K562 (cell line): ENCODE results near the gene PLD3. TPM values are rescaled to one million over a fixed set of nuclear protein-coding genes. Genes with fewer than 3 reads are reported as not detected.

Experiments
- ATAC-seq: fragments of 200-7000 bp; cut with Tn5 transposase; 3 replicates; pipeline ENCODE4 v1.9.1; 2020; ENCODE audit warnings: moderate library complexity
- BruUV-seq: library from RNA; stranded (reverse); fragments of 400-500 nt; replicated peaks from 2 replicates; lab custom pipeline; 2021; lab: Mats Ljungman, UMichigan
- CTCF ChIA-PET: fragments of 300-600 bp; formaldehyde crosslinking; extraction: SDS; loops from one replicate; lab custom pipeline; 2021; ENCODE audit warnings: low intra/inter-chr PET ratio; lab: Yijun Ruan, JAX
- POLR2A ChIA-PET: fragments of 300-600, 350-650 bp; sonication (Branson Sonifier 250); formaldehyde crosslinking; extraction: SDS; loops from one replicate; lab custom pipeline; 2021; ENCODE audit warnings: antibody characterized with exemption, inconsistent platforms; lab: Yijun Ruan, JAX
- DNase-seq, 4 experiments: peaks; one replicate each; pipeline versions ENCODE4 v3.0.0 to v3.0.0-alpha.2; 2011 to 2018; ENCODE audit warnings: low spot score in 3 of 4, mixed read lengths in 3 of 4; ENCODE audit errors: extremely low read depth in 1 of 4
- FAIRE-seq: peaks from 2 replicates; lab custom pipeline; 2011; peaks lifted over from hg19 to GRCh38; lab: Jason Lieb, UNC
- H2AFZ ChIP-seq: 2 replicates; pipeline ENCODE4 v1.6.0; 2011; ENCODE audit warnings: low read depth, low read length, control low read depth, inconsistent platforms
- H3K27ac ChIP-seq: fragments of 200-600 bp; 3 replicates; pipeline ENCODE4 v1.8.0; 2011; ENCODE audit warnings: low read depth, mild to moderate bottlenecking, control low read depth, inconsistent platforms, low read length, moderate library complexity, mixed read lengths; ENCODE audit errors: extremely low read depth
- H3K27me3 ChIP-seq, 2 experiments: fragments of 300-600 bp in 1 of 2; 2 replicates in 1 of 2; 3 replicates in 1 of 2; pipeline versions ENCODE4 v1.6.0 to v1.8.0; 2011; ENCODE audit warnings: inconsistent platforms in 2 of 2, low read length in 2 of 2, mild to moderate bottlenecking in 1 of 2, mixed read lengths in 1 of 2, moderate library complexity in 1 of 2; ENCODE audit not compliant: control insufficient read depth in 2 of 2, insufficient read depth in 2 of 2
- H3K36me3 ChIP-seq: fragments of 300-600 bp; 3 replicates; pipeline ENCODE4 v1.8.0; 2011; ENCODE audit warnings: mild to moderate bottlenecking, low read length, inconsistent platforms; ENCODE audit not compliant: control insufficient read depth, insufficient read depth
- H3K4me1 ChIP-seq, 2 experiments: fragments of 200-600 bp in 1 of 2; replicated peaks in 1 of 2; 2 replicates in 1 of 2; 3 replicates in 1 of 2; pipeline versions ENCODE4 v1.5.1 to v1.8.0; 2011; ENCODE audit warnings: inconsistent platforms in 2 of 2, low read length in 2 of 2, mild to moderate bottlenecking in 1 of 2, mixed read lengths in 1 of 2, moderate library complexity in 1 of 2; ENCODE audit not compliant: control insufficient read depth in 2 of 2, insufficient read depth in 2 of 2
- H3K4me2 ChIP-seq: 2 replicates; pipeline ENCODE4 v1.6.1; 2011; ENCODE audit warnings: low read length, control low read depth, inconsistent platforms, mixed read lengths; ENCODE audit not compliant: insufficient read depth
- H3K4me3 ChIP-seq: fragments of 200-600 bp; sonication (generic), shearing (Covaris generic); 2 replicates; pipeline ENCODE4 v1.5.1; 2016; ENCODE audit warnings: control low read depth, inconsistent platforms
- H3K79me2 ChIP-seq: fragments of 200-600 bp; 3 replicates; pipeline ENCODE4 v1.8.0; 2011; ENCODE audit warnings: low read length, inconsistent platforms; ENCODE audit not compliant: control insufficient read depth, insufficient read depth
- H3K9ac ChIP-seq, 2 experiments: 2 replicates each; pipeline versions ENCODE4 v1.6.0 to v1.6.1; 2011; ENCODE audit warnings: low read depth in 2 of 2, low read length in 2 of 2, control low read depth in 1 of 2, inconsistent platforms in 1 of 2, mild to moderate bottlenecking in 1 of 2, mixed read lengths in 1 of 2; ENCODE audit not compliant: insufficient read depth in 1 of 2
- H3K9me1 ChIP-seq: one replicate; pipeline ENCODE4 v1.6.0; 2011; ENCODE audit warnings: inconsistent platforms, mild to moderate bottlenecking, low read length, moderate library complexity; ENCODE audit not compliant: control insufficient read depth, insufficient read depth
- H3K9me3 ChIP-seq: replicated peaks from 2 replicates; pipeline ENCODE4 v1.5.1; 2011; ENCODE audit warnings: low read depth, low read length, inconsistent platforms; ENCODE audit not compliant: control insufficient read depth, insufficient read depth
- H4K20me1 ChIP-seq: replicated peaks from 2 replicates; pipeline ENCODE4 v1.6.1; 2011; ENCODE audit warnings: low read length, inconsistent platforms, mixed read lengths; ENCODE audit not compliant: control insufficient read depth, insufficient read depth
- CEBPG ChIP-seq, 3 experiments: fragments of 200-800 bp in 1 of 3; sonication (Bioruptor generic) in 1 of 3; sonication (generic) in 1 of 3; formaldehyde crosslinking in 1 of 3; IDR thresholded peaks in 2 of 3; conservative IDR thresholded peaks in 1 of 3; 2 replicates each; pipeline versions ENCODE4 v1.6.1 to v1.8.0; 2016 to 2022; ENCODE audit warnings: missing compliant biosample characterization in 2 of 3, missing genetic modification characterization in 2 of 3, mild to moderate bottlenecking in 1 of 3, missing genetic modification reagents in 1 of 3
- DMBX1 ChIP-seq: fragments of 250-450 bp; sonication (Bioruptor Pico); IDR thresholded peaks from 2 replicates; pipeline ENCODE4 v1.8.0; 2022; ENCODE audit warnings: inconsistent platforms, mild to moderate bottlenecking, moderate library complexity, borderline replicate concordance
- NFIC ChIP-seq: fragments of 450-650 bp; IDR thresholded peaks from 2 replicates; pipeline ENCODE4 v1.6.1; 2017; ENCODE audit warnings: mild to moderate bottlenecking, inconsistent platforms
- WGBS: fragments of 100-300 bp; shearing (Covaris generic); methylation state at CpG from one replicate; pipeline ENCODE4 v1.1.6; 2016; ENCODE audit warnings: low coverage, mixed read lengths; ENCODE audit not compliant: insufficient coverage; ENCODE audit errors: missing lambda C conversion rate; 5-methylcytosine and 5-hydroxymethylcytosine counted together
- in situ Hi-C: fragments of 300-500 bp; cut with MboI; formaldehyde crosslinking; loops from 4 replicates; pipeline ENCODE4 v1.15.0; 2018; ENCODE audit warnings: inconsistent platforms, mixed read lengths
- intact Hi-C: fragments of 100-400 bp; cut with micrococcal nuclease; formaldehyde crosslinking; loops from 2 replicates; pipeline ENCODE4 v1.14.2; 2022
- polyA plus RNA-seq, 8 experiments: library from polyadenylated mRNA; depleted of rRNA in 4 of 8; stranded (reverse) in 5 of 8; unstranded in 3 of 8; fragments of >200 nt; fragmentation: Nextera tagmentation in 2 of 8; fragmentation: Illumina TruSeq in 1 of 8; extraction: Ambion mirVana in 2 of 8; extraction: Trizol in 1 of 8; gene quantifications; 2 replicates each; pipeline versions ENCODE4 v1.2.1 to v1.2.3, GENCODE V29; 2011 to 2014; ENCODE audit warnings: inconsistent platforms in 1 of 8, missing spikeins in 1 of 8
- total RNA-seq, 7 experiments: library from RNA; depleted of rRNA in 6 of 7; stranded (reverse); fragments of >200 nt in 6 of 7; fragmentation: Illumina TruSeq in 2 of 7; extraction: Trizol in 2 of 7; gene quantifications; 2 replicates each; pipeline versions ENCODE4 v1.2.1 to v1.2.3, GENCODE V29; 2011 to 2021; ENCODE audit warnings: low replicate concordance in 1 of 7

PLD3 gene
- total and polyA plus RNA-seq, 9 of the 15 experiments (the other 6 are each of a cell fraction or from before 2014, with no cell fraction given): 2.3 to 128 (median 72.7) TPM

GRCh38 chr19:40414542-40415535, 66.3 kb downstream of the PLD3 start:
- Histone ChIP-seq H3K9ac (peak overlapping the region in 1 of 2 experiments; percentile 59; a peak in 1 of 4 replicates), H3K4me1 (peaks cover 26 to 56% of the 10 kb centered on the region in 2 experiments), H3K27me3 (no peaks in the 10 kb centered on the region), H3K4me2 (no peak overlapping the region), H3K4me3 (no peak overlapping the region), H3K9me1 (no peaks in the 10 kb centered on the region), H3K36me3 (no peaks in the 10 kb centered on the region), H3K27ac (no peak overlapping the region), H4K20me1 (no peaks in the 10 kb centered on the region), H3K9me3 (no peaks in the 10 kb centered on the region), H2AFZ (no peak overlapping the region), H3K79me2 (no peaks in the 10 kb centered on the region)
- FAIRE-seq (no peak), ATAC-seq (no peak), DNase-seq (no peak)
- in situ Hi-C loops (no loop called here), intact Hi-C loops (no loop called here)
- TF ChIP-seq DMBX1 (no peak), CEBPG (CRISPR knock-in tag; IDR thresholded peaks at IDR 0.05) (0 out of 2 replicates have a peak, but pooled peaks have one; percentile 36), CEBPG (tag; conservative IDR thresholded peaks at IDR 0.05 in 1 of 2, IDR thresholded peaks at IDR 0.05 in 1 of 2) (no peak), NFIC (peak; percentile 35; the same call in 1 of the 2 replicates)
- BruUV-seq: no TSS peak
- WGBS: 90% methylated on average over 20 of the region's 21 CpGs
- CTCF ChIA-PET: no interaction called here
- POLR2A ChIA-PET: interaction anchor here (0.6 to 2.7 kb wide), 6 partner anchors 8 to 302 kb away, joined by 3 to 17 read pairs (median 6); partner anchors contain the start of gene ITPKC
